ENCODE results near the gene FOXP2.
"Not testable (repeated sequence)": the region's sequence is repeated elsewhere in the genome, so short reads cannot be mapped to it uniquely, and the experiment has no call there.

GRCh38 chr7:114580963-114581362 is 166.3 kb downstream of the FOXP2 start:
- not testable (repeated sequence) for TF ChIP-seq CTCF (IDR thresholded peaks at IDR 0.05); EZH2 (IDR thresholded peaks at IDR 0.05; ENCODE audit: borderline replicate concordance, insufficient read depth, low read depth, low read length, poor library complexity, severe bottlenecking)

Data from B cell (primary cell).